HG03575 (cell line): ENCODE data around the gene MKKS.
"Not testable (repeated sequence)": the region's sequence is repeated elsewhere in the genome, so short reads cannot be mapped to it uniquely, and the experiment has no call there.

Source experiments
- ATAC-seq: cut with Tn5 transposase; IDR thresholded peaks from one replicate; pipeline ENCODE4 v1.9.1; 2021; ENCODE audit not compliant: unreplicated experiment, insufficient number of reproducible peaks, low FRiP score; ENCODE audit errors: extremely low read depth

MKKS gene

GRCh38 chr20:10423735-10424134, 10.3 kb downstream of the MKKS start:
- no peak for ATAC-seq

GRCh38 chr20:10419550-10420133, 14.4 kb downstream of the MKKS start:
- ATAC-seq: no peak

- ATAC-seq: not testable (repeated sequence)
Measured at GRCh38 chr20:10417218-10417617, 16.8 kb downstream of the MKKS start.

DNA sequence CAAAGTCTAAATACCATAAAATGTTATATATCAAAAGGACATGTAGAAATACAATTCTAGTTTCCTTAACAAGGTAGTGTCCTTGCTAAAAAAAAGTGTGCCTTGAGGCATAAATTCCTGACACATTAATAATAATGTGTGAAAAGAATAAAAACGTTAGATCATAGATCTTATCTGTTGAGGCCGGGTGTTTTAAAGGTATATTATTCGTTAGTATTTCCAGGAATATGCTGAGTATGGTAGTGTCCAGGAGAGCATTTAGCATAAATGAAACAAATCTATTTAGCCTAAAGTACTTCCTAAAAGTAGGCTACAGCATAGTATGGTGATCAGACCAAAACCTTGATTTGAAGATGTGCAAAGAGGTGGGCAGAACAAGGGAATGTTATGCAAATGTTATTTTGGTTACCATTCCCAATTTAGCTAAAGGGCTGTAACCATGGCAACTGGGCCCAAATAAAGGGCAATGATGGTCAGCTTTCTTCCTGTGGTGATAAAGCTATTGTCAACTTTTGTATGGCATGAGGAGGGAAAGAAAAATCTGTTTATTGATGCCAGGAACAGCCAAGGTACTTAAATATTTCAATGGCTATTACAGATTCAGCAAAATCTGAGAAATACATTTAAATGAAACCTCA, 18.9 kb downstream of the MKKS start:
- no peak for ATAC-seq

DNA sequence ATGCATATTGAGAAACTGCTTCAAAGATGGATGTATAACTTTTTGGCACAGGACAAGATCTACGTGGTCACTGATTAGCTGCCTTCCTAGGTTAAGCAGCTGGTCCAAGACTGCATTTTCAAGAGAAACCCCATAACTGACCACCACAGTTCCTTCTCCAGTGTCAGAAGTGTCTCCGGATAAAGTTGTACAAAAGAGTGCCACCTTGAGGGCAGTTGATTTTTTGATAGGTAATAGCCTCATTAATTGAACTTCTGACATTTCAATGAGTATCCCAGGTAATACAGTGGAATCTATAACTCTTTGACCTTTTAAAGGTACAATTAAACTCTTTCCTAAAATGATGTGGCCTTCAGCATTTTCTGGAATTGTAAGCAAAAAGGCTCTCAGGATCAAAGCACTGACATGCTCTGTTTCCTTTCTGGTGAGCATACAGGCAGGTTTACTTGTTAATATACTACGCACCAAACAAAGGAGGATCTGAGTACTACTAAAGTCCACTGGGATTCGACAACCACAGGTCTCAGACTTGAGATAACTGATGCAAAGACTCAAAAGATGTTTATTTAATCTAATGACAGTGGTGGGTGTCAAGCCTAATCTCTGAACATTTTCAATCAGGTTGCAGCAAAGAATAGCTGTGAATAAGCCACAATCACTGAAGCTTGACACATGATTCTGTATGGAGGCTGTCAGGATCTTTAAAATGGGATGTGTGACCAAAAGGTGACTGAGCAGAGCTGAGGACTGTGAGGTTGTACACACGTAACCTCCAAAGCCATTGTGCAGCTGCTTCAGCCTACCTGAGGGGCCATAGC, 21.2 kb downstream of the MKKS start:
- ATAC-seq: no peak

DNA sequence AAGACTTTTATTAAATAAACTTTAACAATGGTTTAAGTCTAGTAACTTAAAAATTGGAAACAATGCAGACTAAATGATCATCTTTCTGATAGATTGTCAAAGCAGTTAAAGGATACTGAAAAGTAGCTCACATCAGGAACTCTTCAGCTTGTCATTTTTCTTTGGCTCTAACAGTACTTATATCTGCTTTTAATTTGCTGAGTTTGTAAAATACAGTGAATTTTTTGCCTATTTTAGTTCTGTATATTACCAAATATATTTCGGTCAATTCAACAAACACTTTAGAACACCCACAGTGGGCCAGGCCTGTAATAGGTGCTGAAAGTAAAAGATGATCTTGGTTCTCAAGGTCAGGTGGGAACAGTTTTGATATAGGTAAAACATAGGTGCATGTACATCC, 22.3 kb downstream of the MKKS start:
- ATAC-seq: no peak

DNA sequence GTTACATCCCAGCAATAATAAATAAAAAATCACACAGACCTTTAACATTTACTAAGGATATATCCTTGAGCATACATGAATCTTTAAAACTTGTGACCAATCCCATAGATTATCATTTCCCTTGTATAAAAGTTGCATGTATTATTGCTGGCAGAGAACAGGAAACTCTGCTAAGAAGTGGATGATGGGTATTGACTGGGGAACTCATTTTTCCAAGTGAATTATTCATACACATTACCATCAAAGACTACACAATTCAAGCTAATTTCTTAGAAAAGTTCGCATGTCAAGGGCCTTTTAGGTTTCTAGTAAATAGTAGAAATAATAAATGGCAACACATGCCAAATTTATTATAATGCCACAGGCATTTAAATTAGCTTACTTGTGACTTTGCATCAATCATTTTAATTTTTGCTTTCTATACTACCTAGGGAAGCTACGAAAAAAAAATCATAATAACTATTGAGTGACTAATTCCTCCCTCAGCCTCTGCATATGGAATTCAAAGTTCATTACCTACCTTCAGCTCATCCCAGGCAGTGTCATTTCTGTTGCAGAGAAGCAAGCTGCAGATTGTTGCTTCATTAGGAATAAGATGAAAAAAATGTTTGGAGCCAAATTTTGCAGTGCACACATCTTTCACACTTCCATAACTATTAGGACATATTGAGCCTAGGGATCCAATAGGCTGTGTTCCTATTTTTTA, 25.8 kb downstream of the MKKS start:
- no peak for ATAC-seq

- no peak for ATAC-seq
Measured at GRCh38 chr20:10404959-10405530, 29.0 kb downstream of the MKKS start.

DNA sequence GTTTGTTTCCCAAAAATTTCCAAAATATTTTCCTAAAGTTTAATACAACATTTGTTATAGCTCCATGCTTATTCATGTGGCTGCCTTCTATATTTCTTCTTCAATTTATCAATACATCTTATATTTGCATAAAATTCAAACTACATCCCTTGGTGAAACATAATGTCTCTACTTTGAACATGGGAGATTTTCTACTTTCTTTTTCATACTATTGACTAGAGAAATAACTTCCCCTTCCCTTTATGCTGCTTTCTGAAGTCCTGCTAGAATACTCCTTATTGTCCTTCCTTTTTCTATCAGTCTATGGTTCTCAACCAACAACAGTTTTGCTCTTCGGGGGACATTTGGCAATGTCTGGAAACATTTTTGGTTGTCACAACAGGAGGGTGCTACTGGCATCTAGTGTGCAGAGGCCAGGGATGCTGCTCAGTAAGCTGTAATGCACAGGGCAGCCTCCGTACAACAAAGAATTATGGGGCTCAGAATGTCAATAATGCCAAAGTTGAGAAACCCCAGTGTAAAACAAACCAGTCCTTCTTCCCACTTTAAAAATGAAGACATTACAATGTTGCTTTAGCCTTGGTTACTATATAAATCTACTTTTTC, 29.9 kb downstream of the MKKS start:
- ATAC-seq: no peak

DNA sequence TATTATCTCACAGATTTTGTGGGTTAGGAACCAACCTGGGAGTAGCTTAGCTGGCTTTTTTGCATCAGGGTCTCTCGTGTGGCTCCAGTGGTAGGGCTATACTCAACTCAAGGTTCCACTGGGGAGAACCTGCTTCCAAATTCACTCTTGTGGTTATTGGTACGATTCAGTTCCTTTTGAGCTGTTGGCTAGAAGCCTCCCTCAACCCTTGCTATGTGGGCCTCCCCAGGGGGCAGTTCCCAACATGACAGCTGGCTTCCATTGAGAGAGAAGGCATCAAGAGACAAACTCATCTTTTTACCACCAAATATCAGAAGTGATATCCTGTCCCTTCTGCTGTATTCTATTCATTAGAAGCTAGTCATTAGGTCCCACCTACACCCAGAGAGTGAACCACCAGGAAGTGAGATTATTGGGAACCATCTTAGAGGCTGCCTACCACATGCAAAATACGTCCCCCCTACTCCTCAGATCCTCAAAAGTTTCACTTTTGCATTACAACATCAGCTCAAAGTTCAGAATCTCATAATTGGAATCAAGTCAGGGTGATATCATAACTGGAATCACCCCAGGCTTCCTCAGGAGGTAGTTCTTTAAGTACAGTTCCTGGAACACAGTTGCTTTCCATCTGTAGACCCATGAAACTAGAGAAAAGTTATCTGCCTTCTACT, 30.9 kb downstream of the MKKS start:
- ATAC-seq: no peak

GRCh38 chr20:10398834-10399369, 35.1 kb downstream of the MKKS start:
- ATAC-seq: no peak

- ATAC-seq: not testable (repeated sequence)
Measured at GRCh38 chr20:10394752-10395151, 39.3 kb downstream of the MKKS start.

- ATAC-seq: no peak
Measured at GRCh38 chr20:10390709-10391108, 43.3 kb downstream of the MKKS start.

DNA sequence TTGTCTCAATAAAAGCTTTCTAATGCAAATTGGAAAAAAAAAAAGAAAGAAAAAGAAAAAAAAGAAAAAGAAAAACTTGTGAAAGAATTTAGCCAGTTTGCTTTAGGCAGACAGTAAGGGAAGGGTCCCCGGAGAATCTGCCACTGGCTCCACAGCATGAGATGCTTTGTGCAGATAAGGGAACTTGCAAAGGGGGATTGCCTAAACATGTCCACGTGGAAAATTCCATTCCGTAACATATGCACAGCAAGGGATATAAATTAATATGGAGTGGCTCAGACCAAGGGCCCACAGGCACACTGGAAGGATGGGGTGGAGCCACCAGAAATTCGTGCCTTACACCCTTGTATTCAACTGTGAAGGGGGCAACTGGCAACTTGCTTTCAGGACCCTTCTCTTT, 45.4 kb downstream of the MKKS start:
- ATAC-seq: no peak

DNA sequence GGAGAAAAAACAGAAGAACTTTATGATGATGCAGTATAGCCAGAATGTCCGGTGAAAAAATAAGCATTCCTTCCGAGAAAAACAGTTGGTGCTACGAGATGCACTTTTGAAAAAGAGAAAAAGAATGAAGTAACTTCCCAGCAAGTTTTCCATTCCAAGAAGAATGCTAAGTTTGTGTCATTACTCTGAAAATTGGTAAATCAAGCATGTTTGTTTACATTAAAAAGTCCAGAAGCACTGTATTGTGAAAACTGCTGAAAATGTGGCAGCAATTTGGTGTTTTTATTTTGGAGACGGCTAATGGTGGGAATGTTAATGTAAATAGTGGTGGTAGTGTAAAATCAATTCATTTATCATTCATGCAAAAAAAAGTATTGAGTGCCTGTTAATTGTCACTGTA, 46.3 kb downstream of the MKKS start:
- ATAC-seq: no peak

DNA sequence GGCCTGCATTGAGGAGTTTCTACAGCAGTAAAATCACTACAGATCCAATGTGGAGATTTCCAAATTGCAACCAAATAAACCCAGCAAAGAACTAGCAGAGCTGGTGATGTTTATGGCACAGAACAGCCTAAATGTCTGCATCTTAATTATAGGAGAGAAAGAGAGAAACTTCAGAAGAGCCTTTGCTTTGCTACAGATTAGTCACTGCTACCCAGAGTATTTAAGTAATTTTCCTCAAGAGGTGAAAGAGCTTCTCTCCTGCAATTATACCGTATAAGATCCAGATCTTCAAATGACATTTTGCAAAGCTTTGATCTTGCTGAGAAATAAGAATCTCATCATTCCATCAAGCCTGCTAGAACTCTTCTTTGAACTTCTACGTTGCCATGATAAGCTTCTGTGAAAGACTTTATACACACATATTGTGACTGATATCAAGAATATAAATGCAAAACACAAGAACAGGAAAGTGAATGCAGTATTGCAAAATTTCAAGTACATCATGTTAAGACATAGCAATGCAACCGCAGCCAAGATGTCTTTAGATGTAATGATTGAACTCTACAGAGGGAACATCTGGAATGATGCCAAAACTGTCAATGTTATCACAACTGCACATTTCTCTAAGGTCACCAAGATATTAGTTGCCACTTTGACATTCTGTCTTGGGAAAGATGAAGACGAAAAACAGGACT, 48.0 kb downstream of the MKKS start:
- ATAC-seq: no peak

DNA sequence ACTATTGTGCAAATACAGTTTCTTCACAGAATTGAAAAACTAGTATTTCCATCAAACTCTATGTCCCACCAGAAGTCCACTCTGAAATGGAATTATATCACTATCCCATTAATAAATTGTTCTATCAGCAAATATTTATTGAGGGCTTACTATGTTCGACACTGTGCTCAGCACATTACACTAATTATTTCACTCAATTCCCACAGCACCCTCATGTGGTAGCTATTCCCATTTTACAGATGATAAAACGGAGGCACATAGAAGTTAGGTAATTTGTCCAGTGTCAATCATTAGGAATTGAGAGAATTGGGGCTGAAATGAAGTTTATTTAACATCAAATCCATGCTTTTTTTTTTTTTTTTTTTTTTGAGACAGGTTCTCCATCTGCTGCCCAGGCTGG, 52.5 kb downstream of the MKKS start:
- ATAC-seq: no peak

- no peak for ATAC-seq
Measured at GRCh38 chr20:10379761-10380160, 54.3 kb downstream of the MKKS start.
